Effector CD8-positive, alpha-beta T cell (primary cell): ENCODE results near the gene FGFR2.
"Not testable (repeated sequence)": the region's sequence is repeated elsewhere in the genome, so short reads cannot be mapped to it uniquely, and the experiment has no call there.

Source experiments
- DNase-seq: peaks from one replicate; lab custom pipeline; 2025; lab: John Stamatoyannopoulos, UW

The FGFR2 gene

DNA sequence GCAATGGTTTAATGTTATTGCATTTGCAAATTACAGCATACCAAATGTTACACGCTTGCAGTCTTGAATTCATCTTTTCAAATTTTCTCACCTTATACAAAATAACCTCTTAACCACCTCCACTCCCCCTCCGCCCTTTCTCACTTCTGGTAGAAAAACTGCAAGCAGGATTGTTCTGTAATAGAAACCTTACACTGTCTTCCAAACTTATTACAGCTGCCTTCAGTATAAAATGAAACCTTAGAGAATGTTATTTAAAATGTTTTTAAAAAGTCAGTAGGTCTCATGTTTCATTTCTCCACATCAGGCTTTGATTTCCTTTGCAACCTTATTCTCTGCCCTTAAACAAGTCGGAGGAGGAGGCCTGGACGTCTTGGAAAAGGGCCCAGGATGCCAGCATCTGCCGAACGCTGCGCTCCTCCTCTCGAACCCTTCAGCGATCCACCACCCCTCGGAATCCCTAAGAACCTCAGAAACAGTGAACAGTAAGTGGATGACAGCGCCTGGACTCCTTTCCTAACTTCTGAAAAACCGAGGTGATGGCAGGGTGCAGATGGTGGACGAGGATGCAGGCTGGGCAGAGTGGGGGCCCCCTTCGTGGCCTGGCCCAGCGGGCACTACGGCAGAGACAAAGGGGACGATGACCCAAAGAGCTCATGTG lies 74.0 kb downstream of the FGFR2 start:
- no peak for DNase-seq

DNA sequence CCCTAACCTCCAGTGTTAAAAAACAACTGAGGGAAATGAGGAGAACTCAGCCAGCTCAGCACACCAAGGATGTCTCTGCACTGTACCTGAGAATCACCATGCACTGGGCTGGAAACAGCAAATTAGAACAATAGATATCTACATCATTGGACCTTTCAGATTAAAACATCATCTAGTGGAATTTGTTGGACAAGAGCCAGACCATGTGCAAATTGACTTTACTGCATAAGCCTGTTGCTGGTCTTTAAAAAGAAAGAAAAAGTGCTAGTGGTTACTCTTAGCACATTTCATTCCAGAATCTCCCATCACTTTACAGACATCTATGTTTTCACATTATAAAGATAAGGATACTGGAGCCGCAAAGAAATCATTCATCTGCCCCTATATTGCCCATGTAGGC lies 75.4 kb downstream of the FGFR2 start:
- no peak for DNase-seq

DNA sequence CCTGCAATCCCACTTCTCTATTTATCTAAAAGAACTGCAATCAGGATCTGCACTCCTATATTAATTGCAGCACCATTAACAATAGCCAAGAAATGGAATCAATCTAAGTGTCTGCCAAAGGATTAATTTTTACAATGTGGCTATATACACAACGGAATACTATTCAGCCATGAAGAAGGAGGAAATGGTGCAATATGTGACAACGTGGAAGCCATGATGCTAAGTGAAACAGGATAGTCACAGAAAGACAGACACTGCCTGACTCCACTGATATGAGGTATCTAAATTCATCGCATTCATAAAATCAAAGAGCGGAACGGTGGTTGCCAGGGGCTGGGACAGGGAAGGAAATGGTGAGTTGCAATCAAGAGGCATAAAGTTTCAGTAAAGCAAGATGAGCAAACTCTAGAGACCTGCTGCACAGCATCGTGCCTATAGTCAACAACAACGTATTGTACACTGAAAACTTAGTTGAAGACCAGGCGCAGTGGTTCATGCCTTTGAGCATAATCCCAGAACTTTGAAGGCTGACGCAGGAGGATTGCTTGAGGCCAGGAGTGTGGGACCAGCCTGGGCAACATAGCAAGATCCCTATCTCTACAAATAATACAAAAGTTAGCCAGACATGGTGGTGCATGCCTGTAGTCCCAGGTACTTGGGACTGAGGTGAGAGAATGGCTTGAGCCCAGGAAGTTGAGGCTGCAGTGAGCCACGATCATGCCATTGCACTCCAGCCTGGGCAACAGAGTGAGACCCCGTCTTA lies 76.3 kb downstream of the FGFR2 start:
- DNase-seq: no peak

DNA sequence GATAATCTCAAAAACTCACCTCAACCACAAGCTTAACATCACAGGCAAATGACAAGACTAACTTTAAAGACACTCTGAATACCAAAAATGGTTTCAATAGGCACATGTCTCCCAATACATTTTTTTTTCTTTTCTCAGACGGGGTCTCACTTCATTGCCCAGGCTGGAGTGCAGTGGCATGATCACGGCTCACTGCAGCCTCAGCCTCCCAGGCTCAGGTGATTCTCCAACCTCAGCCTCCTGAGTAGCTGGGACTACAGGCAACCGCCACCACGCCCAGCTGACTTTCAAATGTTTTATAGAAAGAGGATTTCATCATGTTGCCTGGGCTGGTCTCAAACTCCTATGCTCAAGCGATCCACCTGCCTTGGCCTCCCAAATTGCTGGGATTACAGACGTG lies 77.7 kb downstream of the FGFR2 start:
- DNase-seq: not testable (repeated sequence)

DNA sequence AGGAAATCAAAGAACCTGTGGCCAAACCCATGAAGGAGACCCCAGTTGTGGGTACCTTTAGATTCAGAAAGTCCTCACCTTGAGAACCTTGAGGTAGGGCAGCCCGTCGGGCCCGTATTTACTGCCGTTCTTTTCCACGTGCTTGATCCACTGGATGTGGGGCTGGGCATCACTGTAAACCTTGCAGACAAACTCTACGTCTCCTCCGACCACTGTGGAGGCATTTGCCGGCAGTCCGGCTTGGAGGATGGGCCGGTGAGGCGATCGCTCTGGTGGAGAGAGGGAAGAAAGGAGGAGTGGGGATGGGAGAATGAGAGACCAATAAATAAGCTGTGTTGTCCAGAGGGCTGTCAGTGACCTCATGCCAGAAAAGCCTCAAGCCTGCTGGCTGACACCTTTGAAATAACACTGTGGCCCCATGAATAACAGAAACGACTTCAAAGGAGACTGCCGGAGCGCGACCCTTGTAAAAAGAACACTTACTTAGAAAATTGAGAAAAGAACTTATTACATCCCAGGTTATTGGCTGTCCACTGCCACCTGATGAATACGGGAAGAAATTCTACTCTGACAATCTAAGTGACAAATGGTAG lies 78.2 kb downstream of the FGFR2 start:
- no peak for DNase-seq

DNA sequence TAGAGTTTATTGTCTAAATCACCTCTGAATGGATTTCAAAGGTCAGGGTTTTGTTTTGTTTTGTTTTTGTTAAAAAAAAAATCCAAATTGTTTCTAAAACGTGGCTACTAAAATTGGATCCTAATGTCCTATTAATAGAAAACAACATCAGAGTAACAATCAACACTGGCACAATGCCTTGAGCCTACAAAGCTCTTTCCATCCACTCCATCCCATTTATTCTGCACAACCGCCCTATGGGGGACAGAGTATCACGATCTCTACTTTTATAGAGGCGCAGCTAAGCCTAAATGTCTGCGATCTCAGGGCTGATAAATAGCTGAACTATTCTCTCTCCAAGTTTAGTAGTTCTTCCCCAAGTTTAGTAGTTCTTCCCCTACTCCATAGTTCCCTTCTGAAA lies 78.8 kb downstream of the FGFR2 start:
- no peak for DNase-seq

DNA sequence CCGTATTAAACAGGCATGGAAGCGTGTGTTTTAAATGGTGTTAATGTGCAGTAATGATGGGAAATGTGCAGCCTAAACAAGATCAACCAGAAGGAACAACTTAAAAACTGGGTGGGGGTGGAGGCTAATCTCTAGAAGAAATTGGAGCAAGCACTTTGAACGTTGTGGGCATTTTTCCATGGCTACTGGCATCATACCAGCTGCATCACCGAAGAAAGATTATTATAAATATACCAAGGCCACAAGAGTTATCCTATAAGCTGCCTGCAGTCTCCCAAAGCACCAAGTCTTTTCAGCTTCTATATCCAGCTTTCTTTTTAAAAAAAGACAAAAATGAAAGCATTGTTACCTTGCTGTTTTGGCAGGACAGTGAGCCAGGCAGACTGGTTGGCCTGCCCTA lies 79.9 kb downstream of the FGFR2 start:
- no peak for DNase-seq

DNA sequence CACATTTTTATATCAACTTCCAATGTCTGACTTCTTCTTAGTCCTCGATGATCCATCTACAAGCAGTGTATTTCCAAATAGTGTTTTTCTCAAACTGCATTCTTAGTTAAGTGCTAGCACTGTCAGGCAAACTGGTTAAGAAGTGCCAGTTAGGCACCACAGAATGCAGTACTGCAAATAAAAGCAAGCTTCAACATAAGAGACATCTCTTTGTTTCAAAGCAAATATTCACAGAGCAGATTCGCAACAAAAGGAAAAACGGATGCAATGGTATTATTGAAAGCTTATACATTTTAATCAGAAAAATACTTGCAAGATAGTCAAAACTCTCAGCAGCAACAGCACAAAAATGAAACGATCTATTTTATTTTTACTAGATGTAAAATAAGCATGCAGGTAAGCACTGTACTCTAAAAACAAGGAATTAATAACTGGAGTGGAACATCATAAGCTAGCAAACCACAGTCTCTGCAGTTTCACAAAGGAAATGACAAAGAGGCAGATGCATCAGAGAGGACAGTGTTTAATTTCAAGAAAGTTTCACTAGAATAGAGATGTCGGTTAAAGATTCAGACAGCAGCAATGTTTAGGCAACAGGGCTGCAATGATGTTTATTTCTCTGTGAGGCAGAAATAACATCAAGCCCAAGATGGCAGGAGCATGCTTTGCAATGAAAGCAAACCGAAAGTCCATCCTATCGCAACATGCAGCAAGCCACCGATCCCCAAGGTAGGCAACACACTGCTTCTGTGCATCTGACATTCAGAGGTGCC lies 82.0 kb downstream of the FGFR2 start:
- DNase-seq: no peak

DNA sequence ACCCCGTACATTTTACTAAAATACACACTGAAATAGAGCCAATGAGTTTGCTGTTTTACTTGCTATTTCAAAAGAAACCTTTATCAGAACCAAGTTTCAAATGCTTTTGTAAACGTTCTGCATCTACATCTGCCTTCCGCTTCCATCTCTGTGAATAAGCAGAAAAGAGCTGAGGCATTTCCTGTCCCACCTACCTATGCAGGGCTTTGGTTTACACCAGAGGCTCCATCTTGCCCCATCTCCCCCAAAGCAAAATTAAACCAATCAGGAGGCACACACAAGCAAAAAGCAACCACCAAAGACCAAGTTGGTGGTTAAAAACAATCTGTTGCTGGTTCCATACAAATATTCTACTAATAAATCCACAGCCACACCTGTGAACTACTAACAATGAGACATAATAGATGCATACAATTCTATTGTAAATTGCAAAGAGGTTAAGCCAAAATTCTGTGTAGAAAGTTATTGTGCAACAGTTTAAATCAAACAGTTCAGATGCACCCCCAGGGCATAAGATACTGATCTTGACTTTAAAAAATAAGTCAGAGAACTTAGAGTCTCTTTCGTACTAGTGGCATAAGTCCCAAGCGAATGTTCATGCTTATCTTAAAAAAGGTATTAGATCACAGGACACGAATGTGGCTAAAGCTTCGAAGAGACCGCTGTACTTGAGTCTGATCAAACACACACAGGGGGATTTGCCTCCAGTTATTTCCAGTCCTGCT lies 83.9 kb downstream of the FGFR2 start:
- DNase-seq: no peak

DNA sequence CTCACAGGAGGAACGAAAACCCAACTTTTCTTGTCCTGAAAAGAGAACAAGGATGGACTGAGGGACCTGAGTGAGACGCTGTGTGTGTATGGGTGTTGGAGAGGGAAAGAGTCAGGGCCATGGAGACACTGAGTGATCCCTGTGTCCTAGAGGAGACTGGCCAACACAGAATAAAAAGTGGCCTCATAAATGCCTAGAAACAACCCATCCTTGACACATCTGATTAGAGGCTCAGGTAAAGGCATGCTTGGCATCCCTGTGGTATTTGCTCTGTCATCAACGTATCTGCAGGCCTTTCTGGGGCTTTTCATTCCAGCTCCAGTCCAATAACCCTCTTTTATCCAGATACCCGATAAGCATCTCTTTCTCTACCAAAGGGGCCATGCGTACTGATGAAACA lies 86.3 kb downstream of the FGFR2 start:
- DNase-seq: no peak

DNA sequence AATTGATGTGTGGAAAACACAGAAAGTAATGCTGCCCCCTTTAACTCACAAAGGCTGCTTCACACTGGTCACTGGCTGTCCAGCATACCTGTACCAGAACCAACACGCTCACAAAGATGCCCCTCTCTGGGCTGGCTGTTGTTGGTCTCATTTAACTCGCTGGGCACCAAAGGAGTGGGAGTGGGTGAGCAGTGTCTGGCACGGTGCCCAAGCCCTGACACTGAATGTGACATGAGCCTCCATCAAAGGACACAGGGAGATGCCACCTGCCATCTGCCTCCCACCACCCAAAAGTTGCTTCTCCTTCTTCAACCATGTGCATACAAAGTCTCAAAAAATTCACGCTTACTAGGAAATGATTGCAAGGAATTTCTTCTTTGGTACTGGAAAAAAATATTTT lies 86.8 kb downstream of the FGFR2 start:
- DNase-seq: no peak

DNA sequence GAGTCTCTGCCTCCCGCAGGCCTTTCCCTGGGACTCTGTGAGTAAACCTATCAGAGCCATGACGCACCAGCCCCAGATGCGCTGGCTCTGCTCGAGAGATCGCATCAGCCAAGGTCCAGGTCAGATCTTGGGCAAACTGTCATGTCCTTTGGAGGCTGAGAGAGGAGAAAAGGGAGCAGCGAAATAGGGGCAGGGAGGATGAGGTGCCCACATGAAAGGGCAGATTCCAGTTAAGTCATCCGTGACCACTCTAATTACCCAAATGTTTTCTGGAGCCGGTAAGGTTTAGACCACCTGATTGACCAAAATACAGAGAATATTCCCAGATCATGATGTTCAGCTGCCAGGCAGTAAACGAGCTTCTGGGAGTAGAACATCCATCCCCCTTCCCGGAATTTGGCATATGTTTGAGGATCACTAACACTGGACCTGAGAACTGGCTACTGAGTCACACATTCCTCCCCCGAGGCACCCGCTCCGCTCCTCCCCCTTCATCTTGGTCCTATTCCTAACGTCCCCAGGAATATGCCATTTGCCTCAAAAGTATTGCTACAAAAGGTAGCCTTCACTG lies 88.0 kb downstream of the FGFR2 start:
- DNase-seq: no peak

DNA sequence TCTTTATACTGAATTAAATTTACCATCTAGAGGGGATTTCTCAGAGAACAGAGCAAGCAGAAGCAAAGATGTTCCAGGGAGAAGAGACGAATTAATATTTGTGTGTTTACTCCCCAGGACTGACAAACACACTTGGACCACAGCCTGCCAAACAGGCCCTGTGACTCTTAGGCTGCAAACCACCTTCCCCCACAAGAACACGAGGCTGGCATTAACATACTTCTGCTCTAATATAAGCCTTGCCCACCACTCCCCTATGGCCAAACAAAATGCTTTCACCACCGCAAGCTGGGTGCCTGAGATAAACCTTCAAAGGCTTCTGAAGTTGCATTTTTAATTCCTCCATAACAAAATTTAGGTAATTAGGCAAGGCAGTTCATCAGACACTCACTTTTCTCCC lies 88.4 kb downstream of the FGFR2 start:
- DNase-seq: no peak

DNA sequence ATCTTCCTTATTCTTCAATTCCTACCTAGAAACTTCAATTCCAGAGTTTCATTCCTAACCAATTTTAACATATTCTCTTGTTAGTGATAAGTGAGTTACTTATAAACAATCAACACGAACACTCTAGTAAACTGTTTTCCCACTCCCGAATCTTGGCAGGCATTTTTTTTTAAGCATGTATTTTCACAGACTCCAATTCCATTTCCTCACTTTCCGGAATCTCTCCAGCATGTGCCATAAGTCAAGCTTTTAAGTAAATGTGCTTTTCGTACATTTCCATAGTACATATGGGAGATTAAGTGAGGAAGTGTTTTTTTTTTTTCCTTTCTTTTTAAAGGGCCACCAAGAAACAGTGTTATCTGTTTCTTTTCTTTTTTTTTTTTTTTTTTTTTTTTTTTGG lies 89.1 kb downstream of the FGFR2 start:
- DNase-seq: no peak

DNA sequence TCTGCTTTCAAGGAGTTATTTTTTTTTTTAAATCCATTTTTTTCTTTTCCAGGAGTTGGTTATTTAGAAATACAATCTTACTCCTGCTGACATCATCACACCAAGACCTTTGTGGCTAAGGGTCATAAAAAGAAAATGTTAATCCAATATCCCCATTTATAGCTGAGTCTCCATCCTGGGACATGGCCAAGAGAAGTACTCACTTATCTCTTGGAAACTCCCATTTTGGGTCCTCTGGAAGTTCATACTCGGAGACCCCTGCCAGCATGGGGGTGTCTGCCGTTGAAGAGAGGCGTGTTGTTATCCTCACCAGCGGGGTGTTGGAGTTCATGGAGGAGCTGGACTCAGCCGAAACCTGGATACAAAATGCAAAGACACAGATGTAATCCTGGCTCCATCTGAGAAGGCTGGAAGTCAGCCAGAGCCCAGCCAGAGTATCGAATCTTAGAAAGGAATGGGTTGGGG lies 94.6 kb downstream of the FGFR2 start:
- DNase-seq: no peak

DNA sequence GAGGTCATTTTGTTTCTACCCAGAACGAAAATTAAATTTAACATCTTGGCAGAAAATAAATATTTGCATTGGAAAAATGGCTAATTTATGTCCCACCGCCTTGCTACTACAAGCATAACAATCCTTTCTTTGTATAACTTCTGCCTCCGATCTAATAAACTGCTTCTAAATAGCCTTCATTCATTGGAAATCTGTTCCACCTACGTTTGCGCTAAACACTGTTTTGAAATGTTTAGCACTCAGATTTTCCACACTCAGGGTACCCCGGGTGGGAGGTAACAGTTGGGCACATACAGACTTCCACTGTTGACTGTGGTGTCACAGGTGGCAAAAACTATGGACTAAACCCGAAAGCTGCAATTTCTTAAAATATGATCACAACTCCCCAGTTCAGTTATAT lies 96.4 kb downstream of the FGFR2 start:
- no peak for DNase-seq

DNA sequence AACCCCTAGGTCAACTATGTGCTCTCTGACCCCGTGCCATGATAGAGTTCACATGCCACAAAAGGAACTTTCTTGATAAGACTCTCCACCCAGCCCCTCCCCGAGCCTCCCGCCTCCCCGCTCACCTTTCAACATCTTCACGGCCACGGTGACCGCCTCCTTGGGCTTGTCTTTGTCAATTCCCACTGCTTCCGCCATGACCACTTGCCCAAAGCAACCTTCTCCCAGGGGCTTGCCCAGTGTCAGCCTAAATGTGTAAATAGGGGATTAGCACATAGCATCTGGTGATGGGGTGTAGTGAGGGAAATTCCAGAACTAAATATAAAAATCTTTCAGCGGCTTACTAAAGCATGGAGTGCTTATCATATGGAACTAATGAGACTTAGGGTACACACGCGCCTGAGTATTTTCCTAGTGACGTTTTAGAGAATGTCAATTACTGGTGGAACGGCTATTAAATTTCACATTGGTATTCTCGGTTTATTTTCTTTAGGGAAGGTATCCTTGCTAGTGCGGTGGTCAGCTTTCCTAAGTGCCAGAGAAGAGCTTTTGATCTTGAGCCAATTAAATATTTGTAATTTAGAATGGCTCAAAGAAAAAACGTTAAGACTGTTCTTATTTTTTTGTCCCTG lies 97.4 kb downstream of the FGFR2 start:
- DNase-seq: no peak

DNA sequence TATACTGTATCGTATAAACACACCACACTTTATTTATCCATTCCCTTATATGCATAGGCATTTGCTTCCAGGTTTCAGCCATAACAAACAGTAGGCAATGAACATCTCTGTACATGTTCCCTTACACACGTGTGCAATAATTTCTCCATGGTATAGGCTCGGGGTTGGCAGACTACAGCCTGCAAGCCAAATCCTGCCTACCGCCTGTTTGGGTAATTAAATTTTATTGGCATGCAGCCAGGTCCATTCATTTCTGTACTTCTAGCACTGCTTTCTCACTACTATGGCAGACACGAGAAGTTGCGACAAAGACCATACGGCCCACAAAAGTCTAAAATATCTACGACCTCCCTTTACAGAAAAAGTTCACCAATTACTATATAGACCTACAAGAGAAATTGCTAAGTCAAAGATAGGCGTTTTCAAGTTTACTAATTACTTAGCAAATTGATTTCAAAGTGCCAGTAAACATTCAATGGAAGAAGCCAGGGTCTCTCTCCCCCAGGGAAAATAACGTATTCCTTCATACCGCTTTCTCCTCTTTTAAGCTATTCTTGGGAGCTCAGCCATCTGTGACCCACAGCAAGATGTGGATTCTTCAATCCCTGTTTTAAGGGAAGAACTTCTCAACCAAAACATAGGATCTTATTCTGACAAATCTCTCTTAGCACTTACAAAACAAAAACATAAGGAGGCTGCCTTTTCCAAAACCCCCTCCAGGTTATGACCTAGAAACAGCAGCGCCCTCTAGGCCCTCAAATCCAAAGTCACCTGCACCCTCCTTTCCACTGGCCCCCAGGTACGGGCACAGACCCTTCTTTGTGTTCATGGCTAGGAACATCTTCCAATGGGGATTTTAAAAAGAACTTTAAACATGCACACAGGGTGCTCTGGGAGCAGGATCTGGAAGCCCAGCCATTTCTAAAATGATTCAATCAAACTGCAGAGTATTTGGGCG lies 100.5 kb downstream of the FGFR2 start:
- no peak for DNase-seq

DNA sequence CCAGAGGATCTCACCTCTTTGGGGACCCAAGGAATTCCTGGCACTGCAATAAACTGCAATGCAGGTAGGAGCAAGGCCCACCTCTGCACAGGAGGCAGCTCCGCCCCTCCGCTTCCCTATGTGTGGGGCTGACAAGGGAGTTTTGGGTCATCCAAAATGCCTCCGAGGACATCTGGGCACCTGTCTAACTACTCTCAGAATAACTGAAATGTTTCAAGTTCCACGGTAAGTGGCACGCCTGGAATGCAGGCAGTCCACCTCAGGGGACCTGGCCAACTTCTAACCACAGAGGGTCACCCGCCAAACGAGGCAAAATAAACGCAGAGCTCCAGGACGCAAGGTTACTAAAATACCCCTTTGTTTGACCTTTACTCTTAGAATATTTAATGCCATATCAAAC lies 102.5 kb downstream of the FGFR2 start:
- no peak for DNase-seq

DNA sequence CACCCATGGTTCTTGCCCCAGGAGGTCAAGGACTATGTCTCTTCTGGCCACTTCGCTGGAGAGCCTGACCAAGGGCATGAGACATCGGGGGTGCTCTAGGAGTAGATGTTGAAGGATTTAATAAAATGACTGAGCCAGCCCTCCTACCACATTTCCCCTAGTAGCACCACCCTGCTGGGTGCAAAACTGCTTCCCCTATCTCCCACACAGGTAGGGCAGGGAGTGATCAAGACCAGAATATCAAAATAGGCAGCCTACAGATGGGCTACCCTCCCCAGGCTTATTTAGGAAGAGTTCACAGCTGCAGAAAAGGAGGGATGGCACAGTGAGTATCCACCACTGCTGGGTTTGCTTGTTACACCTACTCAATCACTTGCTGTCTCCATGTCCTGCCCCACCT lies 103.9 kb downstream of the FGFR2 start:
- DNase-seq: no peak
